Brain microvascular endothelial cell (primary cell): Measurements from ENCODE around the gene IGF1R.
A peak's percentile ranks its signal among the peaks of the same experiment; 100 is the strongest.

Experiments used
- DNase-seq: peaks from one replicate; pipeline ENCODE4 v3.0.0-alpha.2; 2020
- H3K27ac ChIP-seq: fragments of 250-450 bp; sonication (Bioruptor Pico); 2 replicates; pipeline ENCODE4 v1.5.1; 2020; ENCODE audit warnings: mild to moderate bottlenecking, moderate library complexity
- H3K27me3 ChIP-seq: fragments of 250-450 bp; sonication (Bioruptor Pico); replicated peaks from 2 replicates; pipeline ENCODE4 v1.5.1; 2020; ENCODE audit warnings: mild to moderate bottlenecking
- H3K36me3 ChIP-seq: fragments of 250-450 bp; sonication (Bioruptor Pico); replicated peaks from 2 replicates; pipeline ENCODE4 v1.5.1; 2020; ENCODE audit warnings: mild to moderate bottlenecking
- H3K4me3 ChIP-seq: 2 replicates; pipeline ENCODE4 v1.5.1; 2011; ENCODE audit warnings: low read depth, mild to moderate bottlenecking, control low read depth, low read length, moderate library complexity
- CTCF ChIP-seq: IDR thresholded peaks from 2 replicates; pipeline ENCODE4 v1.5.1; 2011; ENCODE audit warnings: low read depth, mild to moderate bottlenecking, moderate library complexity, low read length, control low read depth, inconsistent platforms; ENCODE audit errors: missing control alignments
- in situ Hi-C: cut with HindIII; loops from 2 replicates; pipeline ENCODE4 v1.10.0; 2017; ENCODE audit warnings: low sequenced_read_pairs, low pct_ligation_motif_present

The IGF1R gene

GRCh38 chr15:98769867-98770266 lies 121.5 kb downstream of the IGF1R start:
- DNase-seq, result no peak
- TF ChIP-seq CTCF, result no peak
- no peak overlapping the region for H3K4me3 ChIP-seq

DNA sequence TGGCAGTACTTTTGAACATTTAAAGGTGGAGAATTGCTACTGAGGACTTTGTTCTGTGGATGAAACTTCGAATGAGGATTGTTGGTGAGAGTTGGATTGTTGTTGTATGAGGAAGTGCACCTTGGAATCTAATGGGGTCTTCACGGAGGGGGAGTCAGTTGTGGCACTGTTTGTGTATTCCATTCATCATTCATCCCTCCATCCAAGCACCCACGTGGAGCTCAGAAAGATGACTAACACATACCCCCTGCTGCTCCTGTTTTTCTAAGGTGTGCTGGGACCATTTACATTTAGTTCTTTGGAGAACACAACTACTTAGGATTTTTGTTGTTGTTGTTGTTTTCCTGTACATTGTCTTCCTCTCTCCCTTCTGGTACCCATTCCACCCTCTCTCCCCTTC lies 122.6 kb downstream of the IGF1R start:
- no peaks in the 10 kb centered on the region for H3K27me3 ChIP-seq
- no peak overlapping the region for H3K27ac ChIP-seq
- H3K4me3 ChIP-seq, result no peak overlapping the region
- no peak for TF ChIP-seq CTCF
- no peaks in the 10 kb centered on the region for H3K36me3 ChIP-seq
- no peak for DNase-seq
- in situ Hi-C loops, result no loop called here

More at GRCh38 chr15:98769867-98770266, 121.5 kb downstream of the IGF1R start:
- in situ Hi-C loops, result no loop called here
- H3K27ac ChIP-seq, result no peak overlapping the region
- H3K36me3 ChIP-seq, result no peaks in the 10 kb centered on the region
- H3K27me3 ChIP-seq, result no peaks in the 10 kb centered on the region

- H3K27me3 ChIP-seq, result no peaks in the 10 kb centered on the region
- DNase-seq, result no peak
- H3K4me3 ChIP-seq, result no peak overlapping the region
- in situ Hi-C loops, result no loop called here
- TF ChIP-seq CTCF, result peak; percentile 2
- no peaks in the 10 kb centered on the region for H3K36me3 ChIP-seq
- no peak overlapping the region for H3K27ac ChIP-seq
Measured at GRCh38 chr15:98771541-98771940, 123.2 kb downstream of the IGF1R start.

DNA sequence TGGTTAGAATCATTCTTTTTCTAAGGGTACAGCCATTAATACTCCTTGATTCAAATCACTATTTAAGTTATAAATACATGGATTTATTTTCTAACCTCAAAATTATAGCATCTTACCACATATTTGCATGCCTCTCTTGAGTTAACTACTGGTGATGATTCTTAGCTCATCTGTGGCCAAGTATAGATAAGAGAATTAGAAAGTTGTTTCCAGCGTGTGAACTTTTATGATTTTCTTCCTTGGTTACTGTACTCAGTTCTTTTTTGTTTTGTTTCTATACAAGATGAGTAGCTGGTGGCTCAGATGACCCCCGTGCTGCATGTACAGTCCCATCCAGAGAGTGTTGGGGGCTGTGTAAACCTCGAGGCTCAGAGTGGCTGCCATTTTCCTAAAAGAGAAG lies 124.6 kb downstream of the IGF1R start:
- no peak overlapping the region for H3K27ac ChIP-seq
- no peaks in the 10 kb centered on the region for H3K36me3 ChIP-seq
- no peak for TF ChIP-seq CTCF
- no peak for DNase-seq
- H3K4me3 ChIP-seq, result no peak overlapping the region
- H3K27me3 ChIP-seq, result no peaks in the 10 kb centered on the region
- in situ Hi-C loops, result no loop called here

DNA sequence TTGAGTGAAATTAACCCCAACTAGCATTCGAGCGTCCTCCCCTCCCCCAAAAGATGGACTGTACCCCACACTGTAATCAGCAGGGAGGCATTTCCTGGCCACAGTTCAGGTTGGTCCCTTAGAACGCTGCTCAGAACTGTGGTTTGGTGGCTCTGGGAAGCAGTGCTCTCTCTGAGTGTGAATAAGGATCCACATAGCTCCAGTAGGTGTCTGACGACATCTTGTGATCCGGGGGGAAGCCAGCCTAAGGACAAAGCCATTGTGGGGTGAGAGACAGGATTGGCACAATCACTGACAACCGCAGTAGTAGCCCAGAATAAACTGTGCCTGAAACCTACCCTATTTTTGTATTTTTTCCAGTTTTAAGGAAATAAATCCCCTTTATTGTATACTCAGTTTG lies 125.3 kb downstream of the IGF1R start:
- no peak for DNase-seq
- in situ Hi-C loops, result no loop called here
- no peaks in the 10 kb centered on the region for H3K27me3 ChIP-seq
- H3K4me3 ChIP-seq, result no peak overlapping the region
- H3K36me3 ChIP-seq, result no peaks in the 10 kb centered on the region
- H3K27ac ChIP-seq, result no peak overlapping the region
- TF ChIP-seq CTCF, result no peak

DNA sequence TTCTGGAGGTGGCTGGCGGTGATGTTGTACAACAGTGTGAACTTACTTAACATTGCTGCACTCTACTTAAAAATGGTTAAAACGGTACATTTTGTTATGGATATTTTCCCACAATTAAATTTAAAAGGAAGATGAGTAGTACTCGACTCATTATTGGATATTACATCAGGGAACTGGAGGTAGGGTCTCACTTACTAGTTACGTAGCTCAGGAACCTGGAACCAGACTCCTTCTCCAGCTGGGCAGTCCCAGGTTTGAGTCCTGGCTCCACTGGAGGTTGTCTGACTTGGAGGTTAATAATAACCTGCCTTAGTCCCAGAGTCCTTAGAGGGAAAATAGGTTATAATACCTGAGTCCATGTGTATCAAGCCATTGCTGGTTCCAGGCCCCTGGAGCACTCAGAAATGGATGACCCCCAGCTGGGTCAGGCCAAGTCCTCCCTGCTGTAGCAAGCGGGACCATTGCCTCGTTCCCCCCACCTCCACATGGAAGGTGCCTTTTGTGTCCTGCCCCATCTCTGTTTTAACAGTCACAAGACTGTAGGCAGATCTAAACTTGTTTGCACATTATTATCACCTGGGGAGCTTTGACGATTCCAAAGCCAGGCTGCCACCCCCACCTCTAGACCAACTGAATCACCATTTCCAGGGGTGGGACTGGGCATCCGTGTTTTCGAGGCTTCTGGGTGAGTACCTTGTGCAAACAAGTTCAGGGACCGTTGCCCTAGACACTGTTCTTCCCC lies 126.6 kb downstream of the IGF1R start:
- no peaks in the 10 kb centered on the region for H3K36me3 ChIP-seq
- H3K27me3 ChIP-seq, result no peaks in the 10 kb centered on the region
- DNase-seq, result no peak
- in situ Hi-C loops, result no loop called here
- H3K27ac ChIP-seq, result no peak overlapping the region
- no peak overlapping the region for H3K4me3 ChIP-seq
- no peak for TF ChIP-seq CTCF
